Endothelial cell (in vitro differentiated cells): ENCODE data around the gene FMN1. TPM values are rescaled to one million over a fixed set of nuclear protein-coding genes. Genes with fewer than 3 reads are reported as not detected.

ENCODE experiments used
- DNase-seq: peaks from one replicate; pipeline ENCODE4 v3.0.0; 2021; ENCODE audit warnings: low spot score
- H3K27ac Mint-ChIP-seq: one replicate; pipeline ENCODE4 v1.8.0; 2021; ENCODE audit warnings: mixed read lengths, inconsistent platforms; ENCODE audit not compliant: unreplicated experiment
- H3K27me3 Mint-ChIP-seq: one replicate; pipeline ENCODE4 v1.8.0; 2021; ENCODE audit warnings: mild to moderate bottlenecking, moderate library complexity, mixed read lengths, inconsistent platforms; ENCODE audit not compliant: unreplicated experiment
- H3K36me3 Mint-ChIP-seq: one replicate; pipeline ENCODE4 v1.8.0; 2021; ENCODE audit warnings: mild to moderate bottlenecking, low read depth, mixed read lengths, inconsistent platforms; ENCODE audit not compliant: unreplicated experiment
- H3K4me1 Mint-ChIP-seq: one replicate; pipeline ENCODE4 v1.8.0; 2021; ENCODE audit warnings: mild to moderate bottlenecking, mixed read lengths, inconsistent platforms; ENCODE audit not compliant: unreplicated experiment
- H3K4me3 Mint-ChIP-seq: one replicate; pipeline ENCODE4 v1.8.0; 2021; ENCODE audit warnings: mild to moderate bottlenecking, mixed read lengths, inconsistent platforms; ENCODE audit not compliant: unreplicated experiment
- H3K9me3 Mint-ChIP-seq: one replicate; pipeline ENCODE4 v1.8.0; 2021; ENCODE audit warnings: mixed read lengths, inconsistent platforms; ENCODE audit not compliant: unreplicated experiment
- total RNA-seq: library from RNA; stranded (reverse); fragmentation: NEBNext Ultra II Directional; extraction: Animal tissue kit (Norgen Biotek cat#: 25700); gene quantifications from one replicate; pipeline ENCODE4 v1.2.1, GENCODE V29; 2021; ENCODE audit not compliant: unreplicated experiment
- TF ChIP-seq, protein P1 (sequence below): fragments of 200-600 bp; sonication (generic); IDR thresholded peaks from one replicate; pipeline ENCODE4 v1.5.0; 2021; ENCODE audit warnings: antibody characterized with exemption; ENCODE audit not compliant: unreplicated experiment

Gene FMN1
- total RNA-seq, 1 donor from 2014 or later = 1.3 TPM

DNA sequence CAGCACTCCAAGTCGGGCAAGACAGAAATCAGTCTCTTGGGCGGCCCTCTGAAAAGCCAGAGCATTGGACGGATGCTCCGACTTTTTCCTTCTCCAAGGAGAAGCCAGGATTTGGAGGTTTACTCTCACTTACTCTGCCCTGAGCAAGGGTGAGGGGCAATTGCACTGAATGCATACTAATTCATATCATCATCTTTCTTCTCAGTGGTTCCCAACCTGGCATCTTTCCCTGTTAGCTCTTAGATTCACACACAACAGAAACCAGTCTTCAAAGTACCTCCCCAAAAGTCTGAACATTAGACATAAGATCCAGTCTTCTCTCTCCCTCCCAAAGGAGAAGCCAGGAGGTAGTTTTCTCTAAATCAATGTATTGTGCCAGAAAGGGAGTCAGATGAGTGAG lies 257.5 kb downstream of the FMN1 start:
- no peak overlapping the region for H3K27ac Mint-ChIP-seq

DNA sequence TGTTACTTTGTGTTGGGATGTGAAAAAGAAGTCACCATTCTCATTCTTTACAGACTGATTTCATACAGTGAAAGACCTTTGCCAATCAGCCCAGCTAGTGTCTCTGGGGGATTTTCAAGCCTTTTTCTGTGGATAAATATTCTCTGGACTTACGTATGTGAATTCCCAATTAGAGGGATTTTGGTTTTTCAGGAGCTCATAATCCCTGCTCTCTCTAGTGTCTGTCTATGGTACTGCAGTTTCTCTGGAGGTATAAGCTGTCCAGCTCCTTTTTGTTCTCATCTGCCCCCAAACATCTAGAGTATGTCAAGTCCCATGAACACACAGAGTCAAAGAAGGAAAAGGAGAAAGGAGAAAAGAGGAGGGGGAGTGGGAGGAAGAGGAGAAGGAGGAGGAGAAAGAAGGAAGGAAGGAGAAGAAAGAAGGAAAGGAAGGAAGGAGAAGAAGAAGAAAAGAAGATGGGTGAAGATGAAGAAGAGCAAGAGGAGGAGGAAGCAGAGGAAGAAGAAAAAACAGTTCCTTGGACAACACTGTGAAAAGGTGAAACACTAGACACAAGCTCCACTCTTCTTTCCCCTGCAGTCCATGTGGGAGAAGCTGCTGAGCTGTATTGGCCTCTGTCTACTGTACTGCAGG lies 258.1 kb downstream of the FMN1 start:
- H3K9me3 Mint-ChIP-seq = no peaks in the 10 kb centered on the region
- peaks cover 1% of the 10 kb centered on the region for H3K27me3 Mint-ChIP-seq
- DNase-seq = no peak

More for the DNA sequence above, 257.5 kb downstream of the FMN1 start:
- H3K4me3 Mint-ChIP-seq = no peak overlapping the region
- H3K27me3 Mint-ChIP-seq = peaks cover 1% of the 10 kb centered on the region
- TF ChIP-seq, protein P1, sequence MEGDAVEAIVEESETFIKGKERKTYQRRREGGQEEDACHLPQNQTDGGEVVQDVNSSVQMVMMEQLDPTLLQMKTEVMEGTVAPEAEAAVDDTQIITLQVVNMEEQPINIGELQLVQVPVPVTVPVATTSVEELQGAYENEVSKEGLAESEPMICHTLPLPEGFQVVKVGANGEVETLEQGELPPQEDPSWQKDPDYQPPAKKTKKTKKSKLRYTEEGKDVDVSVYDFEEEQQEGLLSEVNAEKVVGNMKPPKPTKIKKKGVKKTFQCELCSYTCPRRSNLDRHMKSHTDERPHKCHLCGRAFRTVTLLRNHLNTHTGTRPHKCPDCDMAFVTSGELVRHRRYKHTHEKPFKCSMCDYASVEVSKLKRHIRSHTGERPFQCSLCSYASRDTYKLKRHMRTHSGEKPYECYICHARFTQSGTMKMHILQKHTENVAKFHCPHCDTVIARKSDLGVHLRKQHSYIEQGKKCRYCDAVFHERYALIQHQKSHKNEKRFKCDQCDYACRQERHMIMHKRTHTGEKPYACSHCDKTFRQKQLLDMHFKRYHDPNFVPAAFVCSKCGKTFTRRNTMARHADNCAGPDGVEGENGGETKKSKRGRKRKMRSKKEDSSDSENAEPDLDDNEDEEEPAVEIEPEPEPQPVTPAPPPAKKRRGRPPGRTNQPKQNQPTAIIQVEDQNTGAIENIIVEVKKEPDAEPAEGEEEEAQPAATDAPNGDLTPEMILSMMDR = no peak
- no peaks in the 10 kb centered on the region for H3K36me3 Mint-ChIP-seq
- DNase-seq = no peak
- H3K4me1 Mint-ChIP-seq = no peaks in the 10 kb centered on the region
- H3K9me3 Mint-ChIP-seq = no peaks in the 10 kb centered on the region

DNA sequence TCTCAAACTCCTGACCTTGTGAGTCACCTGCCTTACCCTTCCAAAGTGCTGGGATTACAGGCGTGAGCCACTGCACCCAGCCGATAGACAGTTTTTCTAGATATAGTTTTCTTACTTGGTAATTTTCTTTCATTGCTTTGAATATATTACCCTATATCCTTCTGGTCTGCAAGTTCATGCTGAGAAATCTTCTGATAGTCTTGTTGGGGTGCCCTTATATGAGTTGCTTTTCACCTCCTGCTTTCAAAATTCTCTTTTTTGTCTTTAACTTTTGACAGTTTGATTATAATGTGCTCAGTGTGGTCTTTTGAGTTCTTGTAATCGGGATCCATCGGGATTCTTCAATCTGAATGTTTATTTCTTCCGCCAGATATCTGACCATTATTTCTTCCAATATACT lies 259.4 kb downstream of the FMN1 start:
- TF ChIP-seq, protein P1 = no peak
- DNase-seq = no peak
- Mint-ChIP-seq H3K36me3 (no peaks in the 10 kb centered on the region), H3K27me3 (peaks cover 2% of the 10 kb centered on the region), H3K4me1 (no peaks in the 10 kb centered on the region), H3K9me3 (no peaks in the 10 kb centered on the region), H3K27ac (no peak overlapping the region), H3K4me3 (no peak overlapping the region)

More for the DNA sequence above, 258.1 kb downstream of the FMN1 start:
- TF ChIP-seq, protein P1 = peak; percentile 71
- Mint-ChIP-seq H3K36me3 (no peaks in the 10 kb centered on the region), H3K4me3 (no peak overlapping the region), H3K4me1 (no peaks in the 10 kb centered on the region), H3K27ac (no peak overlapping the region)

DNA sequence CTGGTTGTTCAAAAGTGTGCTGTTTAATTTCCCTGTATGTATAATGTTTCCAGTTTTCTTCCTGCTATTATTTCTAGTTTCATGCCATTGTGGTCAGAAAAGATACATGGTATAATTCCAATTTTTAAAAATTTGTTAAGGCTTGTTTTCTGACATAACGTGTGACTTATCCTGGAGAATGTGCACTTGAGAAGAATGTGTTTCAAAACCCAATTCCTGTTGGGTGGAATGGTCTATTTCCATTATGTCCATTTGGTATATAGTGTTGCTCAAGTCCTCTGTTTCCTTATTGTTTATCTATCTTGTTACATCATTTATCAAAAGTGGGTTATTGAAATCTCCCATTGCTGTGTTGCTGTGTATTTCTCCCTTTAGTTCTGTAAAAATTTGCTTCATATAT lies 261.3 kb downstream of the FMN1 start:
- Mint-ChIP-seq H3K27ac (no peak overlapping the region), H3K4me1 (no peaks in the 10 kb centered on the region), H3K9me3 (no peaks in the 10 kb centered on the region), H3K4me3 (no peak overlapping the region), H3K27me3 (peaks cover 2% of the 10 kb centered on the region), H3K36me3 (no peaks in the 10 kb centered on the region)
- TF ChIP-seq, protein P1 = no peak
- no peak for DNase-seq

DNA sequence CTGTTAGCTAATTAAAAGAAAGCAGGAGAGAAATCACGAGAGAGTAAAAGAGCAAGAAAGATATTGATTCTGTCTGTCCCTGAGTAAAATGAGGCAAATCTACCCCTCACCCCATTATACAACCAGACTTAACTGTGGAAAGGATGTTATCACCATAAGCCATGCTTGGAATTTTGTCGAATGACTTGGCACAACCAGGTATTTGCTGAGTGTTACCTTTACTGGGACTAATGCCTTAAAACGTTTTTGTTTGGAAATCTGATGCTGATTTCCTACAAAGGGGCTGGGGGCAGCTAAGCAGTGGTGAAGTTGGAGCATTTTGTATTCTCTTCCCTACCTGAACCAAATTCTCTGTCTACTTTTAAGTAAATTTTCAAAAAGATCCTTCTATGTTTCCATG lies 265.6 kb downstream of the FMN1 start:
- TF ChIP-seq, protein P1 = no peak
- Mint-ChIP-seq H3K27me3 (peaks cover 1% of the 10 kb centered on the region), H3K4me1 (no peaks in the 10 kb centered on the region), H3K4me3 (no peak overlapping the region), H3K9me3 (no peaks in the 10 kb centered on the region), H3K27ac (no peak overlapping the region), H3K36me3 (no peaks in the 10 kb centered on the region)
- DNase-seq = no peak
